NT2/D1 (cell line): Measurements from ENCODE around the gene KRT32.

Experiments used
- DNase-seq: peaks from one replicate; pipeline ENCODE4 v3.0.0-alpha.2; 2011; ENCODE audit warnings: low read depth, low spot score
- H3K27me3 ChIP-seq: 2 replicates; pipeline ENCODE4 v1.6.0; 2011; ENCODE audit warnings: mild to moderate bottlenecking; ENCODE audit not compliant: insufficient read length, insufficient read depth
- H3K36me3 ChIP-seq: 2 replicates; pipeline ENCODE4 v1.6.1; 2011; ENCODE audit warnings: mild to moderate bottlenecking, low read length, mixed read lengths; ENCODE audit not compliant: insufficient read depth, insufficient read length
- H3K4me1 ChIP-seq: 2 replicates; pipeline ENCODE4 v1.5.1; 2011; ENCODE audit not compliant: insufficient read depth, insufficient read length
- H3K4me3 ChIP-seq: 2 replicates; pipeline ENCODE4 v1.5.1; 2011; ENCODE audit warnings: low read depth; ENCODE audit not compliant: insufficient read length
- H3K9ac ChIP-seq: 2 replicates; pipeline ENCODE4 v1.6.0; 2011; ENCODE audit warnings: low read depth; ENCODE audit not compliant: insufficient read length
- H3K9me3 ChIP-seq: 2 replicates; pipeline ENCODE4 v1.5.1; 2011; ENCODE audit warnings: mild to moderate bottlenecking, low read length; ENCODE audit not compliant: insufficient read depth
- SUZ12 ChIP-seq: IDR thresholded peaks from 2 replicates; pipeline ENCODE4 v1.6.1; 2011; ENCODE audit not compliant: insufficient read length, insufficient read depth; ENCODE audit errors: extremely low read depth
- YY1 ChIP-seq: IDR thresholded peaks from 2 replicates; pipeline ENCODE4 v1.6.1; 2011; ENCODE audit not compliant: insufficient read length, insufficient read depth
- ZNF274 ChIP-seq: IDR thresholded peaks from 2 replicates; pipeline ENCODE4 v1.6.1; 2011; ENCODE audit warnings: mild to moderate bottlenecking, low read depth, low read length

The KRT32 gene

GRCh38 chr17:41475421-41475820, 8.2 kb upstream of the KRT32 start:
- Histone ChIP-seq H3K27me3 (no peaks in the 10 kb centered on the region), H3K4me3 (no peak overlapping the region), H3K4me1 (no peaks in the 10 kb centered on the region), H3K9me3 (peaks cover 11% of the 10 kb centered on the region; the same call in 1 of the 2 replicates), H3K9ac (no peak overlapping the region), H3K36me3 (no peaks in the 10 kb centered on the region)
- DNase-seq, result no peak
- TF ChIP-seq ZNF274 (no peak), YY1 (no peak), SUZ12 (no peak)

GRCh38 chr17:41474863-41475262, 7.7 kb upstream of the KRT32 start:
- TF ChIP-seq YY1 (no peak), ZNF274 (no peak), SUZ12 (no peak)
- H3K27me3 ChIP-seq, result no peaks in the 10 kb centered on the region
- peaks cover 11% of the 10 kb centered on the region; the same call in 1 of the 2 replicates for H3K9me3 ChIP-seq
- H3K36me3 ChIP-seq, result no peaks in the 10 kb centered on the region
- no peak overlapping the region for H3K9ac ChIP-seq
- no peak for DNase-seq
- no peak overlapping the region for H3K4me3 ChIP-seq
- H3K4me1 ChIP-seq, result no peaks in the 10 kb centered on the region

- no peaks in the 10 kb centered on the region for H3K36me3 ChIP-seq
Observed at GRCh38 chr17:41468346-41468745, 1.2 kb upstream of the KRT32 start.

GRCh38 chr17:41467561-41467960, 375 bp upstream of the KRT32 start:
- no peak overlapping the region for H3K9ac ChIP-seq
- no peaks in the 10 kb centered on the region for H3K36me3 ChIP-seq
- no peaks in the 10 kb centered on the region for H3K27me3 ChIP-seq
- no peak for DNase-seq
- TF ChIP-seq SUZ12 (no peak), ZNF274 (no peak), YY1 (no peak)
- H3K4me1 ChIP-seq, result no peaks in the 10 kb centered on the region
- no peak overlapping the region for H3K4me3 ChIP-seq
- H3K9me3 ChIP-seq, result peaks cover 20% of the 10 kb centered on the region

More at GRCh38 chr17:41468346-41468745, 1.2 kb upstream of the KRT32 start:
- no peak for DNase-seq
- no peak overlapping the region for H3K4me3 ChIP-seq
- H3K9me3 ChIP-seq, result peaks cover 20% of the 10 kb centered on the region
- TF ChIP-seq YY1, result no peak
- no peak for TF ChIP-seq ZNF274
- no peak for TF ChIP-seq SUZ12
- H3K9ac ChIP-seq, result no peak overlapping the region
- no peaks in the 10 kb centered on the region for H3K4me1 ChIP-seq
- no peaks in the 10 kb centered on the region for H3K27me3 ChIP-seq

GRCh38 chr17:41464682-41465081, 2.5 kb downstream of the KRT32 start:
- Histone ChIP-seq H3K36me3 (no peaks in the 10 kb centered on the region), H3K27me3 (no peaks in the 10 kb centered on the region), H3K9me3 (peaks cover 9% of the 10 kb centered on the region), H3K9ac (no peak overlapping the region), H3K4me1 (no peaks in the 10 kb centered on the region), H3K4me3 (no peak overlapping the region)
- TF ChIP-seq ZNF274 (no peak), SUZ12 (no peak), YY1 (no peak)
- DNase-seq, result no peak

- Histone ChIP-seq H3K27me3 (no peaks in the 10 kb centered on the region), H3K4me3 (no peak overlapping the region), H3K4me1 (no peaks in the 10 kb centered on the region), H3K9me3 (peaks cover 9% of the 10 kb centered on the region), H3K9ac (no peak overlapping the region), H3K36me3 (no peaks in the 10 kb centered on the region)
- DNase-seq, result no peak
- no peak for TF ChIP-seq YY1
- no peak for TF ChIP-seq ZNF274
- TF ChIP-seq SUZ12, result no peak
Observed at GRCh38 chr17:41464173-41464572, 3.0 kb downstream of the KRT32 start.

- TF ChIP-seq SUZ12, result no peak
- TF ChIP-seq ZNF274, result no peak
- no peak for TF ChIP-seq YY1
- no peak for DNase-seq
- no peaks in the 10 kb centered on the region for H3K36me3 ChIP-seq
- peaks cover 9% of the 10 kb centered on the region for H3K9me3 ChIP-seq
- H3K4me1 ChIP-seq, result no peaks in the 10 kb centered on the region
- H3K4me3 ChIP-seq, result no peak overlapping the region
- no peak overlapping the region for H3K9ac ChIP-seq
- H3K27me3 ChIP-seq, result no peaks in the 10 kb centered on the region
Observed at GRCh38 chr17:41463746-41464145, 3.4 kb downstream of the KRT32 start.
